Osteoblast (primary cell): Measurements from ENCODE around the gene CFAP99. TPM values are rescaled to one million over a fixed set of nuclear protein-coding genes. Genes with fewer than 3 reads are reported as not detected.

Experiments
- DNase-seq: peaks from one replicate; pipeline ENCODE4 v3.0.0; 2011; ENCODE audit warnings: low spot score, mixed read lengths; ENCODE audit not compliant: insufficient read length; ENCODE audit errors: missing footprints
- H2AFZ ChIP-seq: 2 replicates; pipeline ENCODE4 v1.6.0; 2011; ENCODE audit warnings: mild to moderate bottlenecking, low read length
- H3K27ac ChIP-seq: 2 replicates; pipeline ENCODE4 v1.5.1; 2011; ENCODE audit warnings: mild to moderate bottlenecking, low read depth, low read length, moderate library complexity
- H3K27me3 ChIP-seq: 2 replicates; pipeline ENCODE4 v1.6.0; 2012; ENCODE audit warnings: mild to moderate bottlenecking, control low read depth, inconsistent platforms, low read length, moderate library complexity; ENCODE audit not compliant: insufficient read depth
- H3K36me3 ChIP-seq: 2 replicates; pipeline ENCODE4 v1.5.1; 2011; ENCODE audit warnings: mild to moderate bottlenecking, low read length, control low read depth, moderate library complexity; ENCODE audit not compliant: insufficient read depth
- H3K4me1 ChIP-seq: 2 replicates; pipeline ENCODE4 v1.5.1; 2011; ENCODE audit warnings: mild to moderate bottlenecking, low read length, control low read depth, moderate library complexity; ENCODE audit not compliant: insufficient read depth
- H3K4me2 ChIP-seq: 2 replicates; pipeline ENCODE4 v1.6.0; 2011; ENCODE audit warnings: mild to moderate bottlenecking, low read length; ENCODE audit not compliant: insufficient read depth
- H3K4me3 ChIP-seq: fragments of 200-600 bp; sonication (generic); 3 replicates; pipeline ENCODE4 v1.5.1; 2012; ENCODE audit warnings: mild to moderate bottlenecking, low read length, inconsistent platforms; ENCODE audit not compliant: insufficient read depth
- H3K79me2 ChIP-seq: 2 replicates; pipeline ENCODE4 v1.6.0; 2012; ENCODE audit warnings: mild to moderate bottlenecking, low read length, control low read depth, inconsistent platforms; ENCODE audit not compliant: insufficient read depth
- H3K9me3 ChIP-seq: 2 replicates; pipeline ENCODE4 v1.5.1; 2011; ENCODE audit warnings: low read depth, low read length, control low read depth
- H4K20me1 ChIP-seq: 2 replicates; pipeline ENCODE4 v1.6.0; 2012; ENCODE audit warnings: mild to moderate bottlenecking, low read length, control low read depth; ENCODE audit not compliant: insufficient read depth
- total RNA-seq: library from RNA; depleted of rRNA; stranded (reverse); fragments of >200 nt; gene quantifications from 2 replicates; pipeline ENCODE4 v1.2.3, GENCODE V29; 2012
- TF ChIP-seq, protein P1 (sequence below): IDR thresholded peaks from 2 replicates; pipeline ENCODE4 v1.5.1; 2011; ENCODE audit warnings: mild to moderate bottlenecking, low read depth, low read length, moderate library complexity; ENCODE audit errors: extremely low read depth

Gene CFAP99
- total RNA-seq, 1 donor, result under 0.01 TPM

DNA sequence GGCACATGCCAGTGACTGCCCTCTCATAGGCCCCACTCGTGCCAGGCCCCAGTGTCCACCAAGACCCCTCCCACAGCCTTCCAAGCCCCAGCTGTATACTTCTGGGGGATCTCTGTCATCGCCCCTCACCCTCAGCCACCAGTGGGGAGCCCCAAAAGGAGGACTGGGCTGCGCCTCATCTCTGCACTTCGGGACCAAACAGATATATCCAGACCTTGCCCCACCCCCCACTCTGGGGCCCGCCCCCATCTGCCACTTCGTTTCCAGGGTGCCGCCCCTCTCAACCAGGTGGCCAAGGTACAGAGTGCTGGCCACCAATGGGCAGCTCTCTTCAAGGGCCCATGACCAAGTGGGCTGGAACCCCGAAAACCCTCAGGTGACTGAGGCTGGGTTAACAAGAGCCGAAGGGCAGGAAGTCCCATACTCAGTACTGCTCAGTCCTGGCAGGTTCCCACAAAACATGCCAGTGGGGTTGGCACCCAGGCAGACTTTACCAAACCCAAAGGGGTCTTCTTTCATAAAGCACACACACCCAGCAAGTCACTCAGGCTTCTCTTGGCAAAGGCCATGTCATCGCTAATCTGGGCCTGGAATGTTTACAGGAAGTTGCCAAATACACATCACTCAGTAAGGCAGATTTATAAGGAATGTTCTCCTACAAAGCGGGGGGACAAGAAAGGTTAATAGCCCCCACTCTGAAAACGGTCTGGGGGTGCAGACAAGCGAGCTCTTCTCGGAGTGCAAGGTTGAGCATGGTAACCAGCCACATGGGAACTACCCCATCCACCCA, 4.7 kb upstream of the CFAP99 start:
- no peaks in the 10 kb centered on the region for H4K20me1 ChIP-seq
- H2AFZ ChIP-seq, result peak overlapping the region; percentile 98
- peak overlapping the region; percentile 81 for H3K27ac ChIP-seq
- H3K27me3 ChIP-seq, result peaks cover 31% of the 10 kb centered on the region
- TF ChIP-seq, protein P1, sequence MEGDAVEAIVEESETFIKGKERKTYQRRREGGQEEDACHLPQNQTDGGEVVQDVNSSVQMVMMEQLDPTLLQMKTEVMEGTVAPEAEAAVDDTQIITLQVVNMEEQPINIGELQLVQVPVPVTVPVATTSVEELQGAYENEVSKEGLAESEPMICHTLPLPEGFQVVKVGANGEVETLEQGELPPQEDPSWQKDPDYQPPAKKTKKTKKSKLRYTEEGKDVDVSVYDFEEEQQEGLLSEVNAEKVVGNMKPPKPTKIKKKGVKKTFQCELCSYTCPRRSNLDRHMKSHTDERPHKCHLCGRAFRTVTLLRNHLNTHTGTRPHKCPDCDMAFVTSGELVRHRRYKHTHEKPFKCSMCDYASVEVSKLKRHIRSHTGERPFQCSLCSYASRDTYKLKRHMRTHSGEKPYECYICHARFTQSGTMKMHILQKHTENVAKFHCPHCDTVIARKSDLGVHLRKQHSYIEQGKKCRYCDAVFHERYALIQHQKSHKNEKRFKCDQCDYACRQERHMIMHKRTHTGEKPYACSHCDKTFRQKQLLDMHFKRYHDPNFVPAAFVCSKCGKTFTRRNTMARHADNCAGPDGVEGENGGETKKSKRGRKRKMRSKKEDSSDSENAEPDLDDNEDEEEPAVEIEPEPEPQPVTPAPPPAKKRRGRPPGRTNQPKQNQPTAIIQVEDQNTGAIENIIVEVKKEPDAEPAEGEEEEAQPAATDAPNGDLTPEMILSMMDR, result no peak
- no peaks in the 10 kb centered on the region for H3K9me3 ChIP-seq
- H3K79me2 ChIP-seq, result no peaks in the 10 kb centered on the region
- H3K4me1 ChIP-seq, result peaks cover 20% of the 10 kb centered on the region
- H3K4me3 ChIP-seq, result no peak overlapping the region
- no peaks in the 10 kb centered on the region for H3K36me3 ChIP-seq
- peak overlapping the region; percentile 86 for H3K4me2 ChIP-seq
- peak; percentile 76 for DNase-seq

DNA sequence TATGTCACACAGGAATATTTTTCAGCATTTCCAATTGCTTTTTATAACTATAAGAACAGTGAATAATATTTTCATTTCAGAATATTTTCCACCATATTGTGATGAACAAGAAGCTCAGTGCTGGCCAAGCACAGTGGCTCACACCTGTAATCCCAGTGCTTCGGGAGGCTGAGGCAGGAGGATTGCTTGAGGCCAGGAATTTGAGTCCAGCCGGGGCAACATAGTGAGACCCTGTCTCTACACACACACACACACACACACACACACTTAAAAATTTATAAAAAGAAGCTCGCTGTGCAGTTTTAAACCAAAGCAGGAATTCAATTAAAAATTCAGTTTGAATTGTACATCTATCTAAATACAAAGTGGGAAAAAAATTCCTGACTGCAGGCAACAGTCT, 3.5 kb upstream of the CFAP99 start:
- peaks cover 25% of the 10 kb centered on the region for H3K4me1 ChIP-seq

DNA sequence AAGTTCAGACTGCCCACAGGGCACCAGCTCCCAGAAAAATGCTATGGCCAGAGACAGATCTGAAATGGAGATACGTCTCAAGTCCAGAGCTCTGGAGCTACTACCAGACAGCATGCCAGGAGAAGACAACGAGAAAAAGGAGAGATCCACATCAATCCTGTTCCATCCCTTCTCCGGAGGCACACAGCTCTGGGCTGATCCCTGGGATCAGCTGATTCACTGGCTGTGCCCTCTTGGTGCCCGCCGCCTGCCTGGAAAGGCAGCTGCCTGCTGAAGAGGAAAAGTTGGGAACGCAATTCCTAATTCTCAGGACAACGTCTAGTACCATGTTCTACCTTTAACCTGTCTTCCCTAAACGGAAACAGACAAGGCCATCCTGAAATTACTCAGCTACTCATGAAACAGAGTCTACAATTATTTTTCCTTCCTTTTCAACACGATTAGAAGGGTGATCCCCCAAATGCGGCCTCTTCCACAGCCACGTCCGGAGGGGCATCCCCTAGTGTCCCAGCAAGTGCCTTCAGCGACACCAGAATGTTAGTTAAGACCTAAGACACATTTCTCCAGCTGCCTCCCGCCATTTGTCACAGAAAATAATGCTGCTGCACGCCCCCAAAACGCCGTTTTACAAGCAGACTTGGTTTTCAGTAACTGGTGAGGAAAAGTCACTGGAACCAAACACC, 2.7 kb upstream of the CFAP99 start:
- TF ChIP-seq, protein P1, result no peak
- Histone ChIP-seq H2AFZ (no peak overlapping the region), H3K27ac (no peak overlapping the region), H3K27me3 (peaks cover 51% of the 10 kb centered on the region), H3K4me3 (no peak overlapping the region), H3K79me2 (no peaks in the 10 kb centered on the region), H3K4me2 (no peak overlapping the region), H3K9me3 (no peaks in the 10 kb centered on the region), H3K4me1 (peaks cover 25% of the 10 kb centered on the region), H4K20me1 (no peaks in the 10 kb centered on the region), H3K36me3 (no peaks in the 10 kb centered on the region)
- no peak for DNase-seq

More for the DNA sequence above, 3.5 kb upstream of the CFAP99 start:
- Histone ChIP-seq H3K4me3 (no peak overlapping the region), H3K27ac (no peak overlapping the region), H3K79me2 (no peaks in the 10 kb centered on the region), H2AFZ (no peak overlapping the region), H3K36me3 (no peaks in the 10 kb centered on the region), H3K27me3 (peaks cover 43% of the 10 kb centered on the region), H3K4me2 (no peak overlapping the region), H3K9me3 (no peaks in the 10 kb centered on the region), H4K20me1 (no peaks in the 10 kb centered on the region)
- DNase-seq, result no peak
- TF ChIP-seq, protein P1, result no peak
